DLD1 (cell line): ENCODE data around the gene KRT82.
"Not testable (repeated sequence)": the region's sequence is repeated elsewhere in the genome, so short reads cannot be mapped to it uniquely, and the experiment has no call there.

Experiments used
- in situ Hi-C: cut with HindIII; loops from 2 replicates; pipeline ENCODE4 v1.10.0; 2017; ENCODE audit warnings: low sequenced_read_pairs

KRT82 gene

DNA sequence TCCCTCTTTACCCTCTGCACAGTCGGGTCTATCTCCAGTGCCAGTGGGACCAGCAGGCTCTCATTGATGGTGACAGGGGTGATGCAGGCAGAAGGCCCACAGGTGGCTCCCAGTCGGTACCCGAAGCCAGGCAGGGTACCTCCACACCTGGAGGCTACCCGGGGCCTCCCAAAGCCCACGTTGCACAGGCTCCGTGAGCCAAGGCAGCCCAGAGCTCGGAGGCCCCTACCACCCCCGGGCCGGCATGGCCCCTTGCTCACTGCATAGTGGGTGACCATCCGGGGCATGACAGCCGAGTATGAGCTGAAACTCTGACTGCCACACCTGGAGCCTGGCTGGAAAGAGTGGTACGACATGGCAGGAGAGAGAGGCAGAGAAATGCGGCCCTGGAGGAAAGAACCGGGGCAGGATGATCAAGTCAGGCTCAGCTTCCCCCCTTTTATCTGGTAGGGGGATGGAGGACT is at the start of gene KRT82:
TSS of gene KRT82 (minus strand) at position 414 of the 464 bp plus-strand sequence. CDS start at position 356, 58 bp downstream.
- in situ Hi-C loops = no loop called here

DNA sequence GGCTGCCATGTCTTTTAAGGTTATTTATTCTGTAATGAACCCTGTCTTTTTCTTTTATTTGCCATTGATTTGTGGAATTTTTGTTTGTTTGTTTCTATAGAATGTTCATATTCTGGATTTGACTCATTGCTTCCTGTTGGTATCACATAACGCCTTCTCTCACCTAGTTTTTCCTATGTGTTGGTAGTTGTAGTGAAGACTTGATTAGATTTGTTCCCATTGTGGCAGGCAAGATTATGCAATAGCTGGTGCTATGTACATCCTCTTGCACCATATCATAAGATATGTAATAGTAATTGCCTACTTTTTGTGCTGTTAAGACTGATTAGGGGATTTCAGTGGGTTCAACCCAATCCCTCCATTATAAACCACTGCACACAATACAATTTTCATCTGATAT is 49.7 kb upstream of the KRT82 start:
- in situ Hi-C loops = no loop called here

DNA sequence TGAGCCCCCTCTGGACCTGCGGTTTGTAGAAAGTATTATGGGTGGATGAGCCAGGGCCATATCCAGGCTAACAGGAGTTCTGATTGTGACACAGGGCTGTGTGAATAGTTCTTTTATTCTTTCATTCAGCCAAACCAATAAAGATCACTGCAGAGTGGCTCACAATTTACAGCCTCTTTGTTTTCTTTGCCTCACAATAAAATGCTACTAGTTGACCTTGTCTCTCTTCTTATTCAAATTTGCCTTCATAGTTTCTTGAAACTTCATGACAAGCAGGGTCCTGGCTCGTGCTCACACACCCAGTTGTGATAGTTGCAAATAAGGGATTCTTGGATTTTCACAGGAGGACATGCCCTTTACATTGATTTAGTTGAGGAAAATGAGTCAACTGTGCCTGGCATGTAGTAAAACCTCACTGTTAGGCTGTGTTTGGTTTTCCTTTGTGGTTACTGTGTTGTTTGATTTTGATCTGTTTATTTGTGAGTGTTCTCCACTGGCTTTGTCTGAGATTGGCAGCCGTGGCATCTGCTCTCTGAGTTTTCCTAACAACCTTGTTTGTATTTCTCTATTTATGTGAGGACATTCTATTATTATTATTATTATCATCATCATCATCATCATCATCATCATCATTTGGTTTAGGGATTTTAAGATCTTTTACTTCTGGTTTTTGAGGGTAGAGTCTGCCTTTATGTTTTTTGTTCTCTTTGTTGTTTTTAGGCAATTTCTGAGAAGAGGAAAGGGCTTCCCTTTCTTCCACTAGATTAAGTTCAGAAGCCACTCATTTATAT is 48.5 kb upstream of the KRT82 start:
- in situ Hi-C loops = no loop called here

DNA sequence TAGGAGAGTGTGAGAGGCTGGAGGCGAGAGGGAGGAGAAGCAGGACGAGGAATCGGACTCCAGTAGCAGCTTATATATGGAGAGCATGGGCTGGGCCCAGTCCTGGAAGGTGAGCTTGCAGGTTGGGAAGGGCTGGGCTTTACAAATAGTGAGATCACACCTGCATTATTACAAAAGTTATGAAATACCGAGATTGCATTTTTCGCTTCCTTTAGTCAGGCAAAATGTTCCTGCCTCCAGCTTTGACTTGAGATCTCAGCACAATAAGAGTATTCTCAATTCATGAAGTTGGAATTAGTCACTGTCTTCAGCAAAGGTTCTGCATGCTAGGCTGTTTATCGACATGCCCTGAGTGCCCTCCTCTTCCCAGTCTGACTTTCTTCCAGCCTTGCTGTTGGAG is 46.0 kb upstream of the KRT82 start, which contains the start of gene KRT6B:
TSS of gene KRT6B (minus strand) at position 46 of the 400 bp plus-strand sequence. CDS start 68 bp downstream, outside the sequence.
- in situ Hi-C loops = no loop called here

DNA sequence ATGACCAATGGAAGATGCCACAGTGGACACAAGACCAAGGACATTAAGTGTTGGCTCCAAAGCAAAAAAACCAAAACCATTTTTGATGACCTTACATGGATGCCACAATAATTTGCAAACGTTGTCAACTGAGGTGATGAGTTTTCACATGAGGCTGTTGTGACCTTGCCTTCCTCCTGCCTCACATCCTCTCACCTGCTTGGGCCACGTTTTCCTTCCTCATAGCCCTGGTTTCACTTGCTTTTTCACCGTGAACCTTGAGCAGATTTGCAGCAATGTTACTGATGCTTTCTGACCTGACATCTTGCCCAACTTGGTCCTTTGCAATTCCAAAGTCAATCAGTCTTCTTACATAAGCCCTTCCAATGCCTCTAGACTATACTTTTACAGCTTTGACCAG is 42.1 kb upstream of the KRT82 start:
- in situ Hi-C loops = no loop called here

DNA sequence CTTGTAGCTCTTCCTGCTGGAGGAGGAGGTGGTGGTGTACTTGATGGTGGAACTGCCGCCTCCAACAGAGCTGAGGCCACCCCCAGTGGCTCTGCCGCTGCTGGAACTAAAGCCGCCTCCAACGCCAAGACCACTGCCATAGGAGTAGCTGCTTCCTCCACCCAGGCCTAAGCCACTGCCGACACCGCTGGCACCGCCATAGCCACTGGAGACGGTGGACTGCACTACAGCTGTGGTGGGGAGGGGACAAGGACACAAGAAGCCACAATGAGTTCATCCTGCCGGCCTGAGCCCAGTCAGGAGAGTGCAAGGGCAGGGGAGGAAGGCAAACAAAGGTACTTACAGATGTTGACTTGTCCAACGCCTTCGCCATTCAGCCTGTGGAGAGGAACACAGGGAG is 41.1 kb upstream of the KRT82 start:
- in situ Hi-C loops = not testable (repeated sequence)

DNA sequence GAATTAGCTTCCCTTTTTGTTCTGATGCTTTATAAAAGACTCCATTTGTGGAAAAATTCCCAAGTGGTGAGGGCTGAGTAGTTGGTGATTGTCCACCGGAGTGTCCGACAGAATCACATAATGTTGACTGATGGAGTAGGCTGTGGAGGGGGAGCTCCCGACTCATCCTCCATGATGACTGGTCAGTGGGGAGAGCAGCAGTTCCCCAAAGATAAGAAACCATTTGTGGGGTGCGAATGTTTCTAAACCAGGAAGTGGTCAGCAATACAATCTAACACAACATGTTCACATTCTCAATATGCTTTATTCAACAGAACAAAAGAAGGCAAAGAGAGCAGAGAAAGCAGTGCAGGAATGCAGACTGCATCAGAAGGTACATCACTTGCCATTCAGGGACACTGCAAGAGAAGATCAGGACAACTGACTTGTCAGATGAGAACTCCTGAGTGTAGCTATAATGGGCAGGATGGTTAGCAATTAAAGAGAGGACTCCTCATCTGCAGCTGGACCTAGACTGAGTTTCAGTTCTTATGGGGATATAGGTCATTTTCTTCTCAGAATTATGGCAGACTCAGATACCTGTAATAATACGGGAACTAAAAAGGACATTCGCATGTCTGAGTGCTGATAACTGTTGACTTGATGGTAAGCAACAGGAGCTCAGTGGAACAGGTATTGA is 40.4 kb upstream of the KRT82 start:
- in situ Hi-C loops = no loop called here

DNA sequence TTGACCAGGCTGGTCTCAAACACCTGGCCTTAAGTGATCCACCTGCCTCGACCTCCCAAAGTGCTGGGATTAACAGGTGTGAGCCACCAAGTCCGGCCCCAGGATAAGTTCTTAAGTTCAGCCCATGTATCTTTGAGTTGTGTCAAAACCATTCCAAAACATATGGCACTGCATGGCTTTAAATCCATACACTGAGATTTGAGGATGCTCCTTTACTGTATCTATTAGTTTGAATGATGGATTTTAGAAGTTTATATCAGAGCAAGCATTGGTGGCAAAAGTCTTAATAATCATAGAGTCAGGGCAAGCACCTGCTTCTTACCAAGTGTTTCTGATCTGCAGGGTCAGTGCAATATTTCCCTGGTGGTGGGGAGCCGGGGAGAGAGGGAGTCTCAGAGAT is 39.7 kb upstream of the KRT82 start:
- in situ Hi-C loops = no loop called here

DNA sequence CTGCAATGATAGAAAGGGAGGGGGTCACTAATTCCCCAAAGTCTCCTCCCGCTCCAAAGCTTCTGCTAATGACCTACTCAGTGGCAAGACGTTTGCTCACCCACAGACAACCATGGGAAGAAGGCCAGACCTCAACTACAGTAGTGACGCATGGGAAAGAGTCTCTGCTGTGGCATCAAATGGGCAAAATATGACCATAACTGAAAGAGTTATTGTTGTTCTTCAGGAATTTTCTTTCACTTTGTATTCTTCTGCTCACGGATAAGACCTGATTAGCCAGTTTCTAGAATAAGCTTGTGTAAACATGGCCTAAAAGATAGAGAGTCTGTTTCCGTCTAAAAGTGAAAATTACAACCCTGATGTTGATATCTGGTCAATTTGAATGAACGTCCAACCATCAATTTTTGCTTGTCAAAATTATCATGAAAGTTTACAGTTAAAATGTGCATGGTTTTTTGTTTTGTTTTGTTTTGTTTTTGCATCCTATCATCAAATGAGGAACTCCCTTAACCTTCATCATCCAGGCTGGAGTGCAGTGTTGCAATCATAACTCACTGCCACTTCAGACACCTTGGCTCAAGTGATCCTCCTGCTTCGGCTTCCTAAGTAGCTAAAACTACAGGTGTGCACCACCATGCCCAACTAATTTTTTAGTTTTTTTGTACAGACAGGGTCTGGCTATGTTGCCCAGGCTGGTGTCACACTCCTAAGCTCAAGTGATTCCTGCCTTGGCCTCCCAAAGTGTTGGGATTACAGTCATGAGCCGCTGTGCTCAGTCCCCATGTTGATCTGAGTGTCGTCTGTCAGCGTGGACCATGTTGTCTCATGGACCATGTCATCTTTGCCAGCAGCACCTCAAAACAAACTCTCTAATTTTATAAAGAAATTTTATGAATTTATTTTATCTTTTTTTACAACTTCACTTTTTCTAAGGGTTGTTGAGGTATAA is 38.8 kb upstream of the KRT82 start:
- in situ Hi-C loops = no loop called here

DNA sequence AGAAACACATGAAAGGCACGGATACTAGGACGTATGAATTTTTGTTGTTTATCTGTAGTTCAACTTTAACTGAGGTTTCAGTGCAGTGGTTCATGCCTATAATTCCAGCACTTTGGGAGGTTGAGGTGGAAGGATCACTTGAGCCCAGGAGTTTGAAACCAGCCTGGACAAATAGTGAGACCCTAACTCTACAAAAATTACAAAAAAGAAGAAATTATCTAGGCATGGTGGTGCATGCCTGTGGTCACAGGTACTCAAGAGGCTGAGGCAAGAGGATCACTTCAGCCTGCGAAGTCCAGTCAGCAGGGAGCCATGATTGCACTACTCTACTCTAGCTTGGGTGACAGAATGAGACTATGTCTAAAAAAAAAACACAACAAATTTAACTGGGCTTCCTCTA is 37.8 kb upstream of the KRT82 start:
- in situ Hi-C loops = no loop called here

DNA sequence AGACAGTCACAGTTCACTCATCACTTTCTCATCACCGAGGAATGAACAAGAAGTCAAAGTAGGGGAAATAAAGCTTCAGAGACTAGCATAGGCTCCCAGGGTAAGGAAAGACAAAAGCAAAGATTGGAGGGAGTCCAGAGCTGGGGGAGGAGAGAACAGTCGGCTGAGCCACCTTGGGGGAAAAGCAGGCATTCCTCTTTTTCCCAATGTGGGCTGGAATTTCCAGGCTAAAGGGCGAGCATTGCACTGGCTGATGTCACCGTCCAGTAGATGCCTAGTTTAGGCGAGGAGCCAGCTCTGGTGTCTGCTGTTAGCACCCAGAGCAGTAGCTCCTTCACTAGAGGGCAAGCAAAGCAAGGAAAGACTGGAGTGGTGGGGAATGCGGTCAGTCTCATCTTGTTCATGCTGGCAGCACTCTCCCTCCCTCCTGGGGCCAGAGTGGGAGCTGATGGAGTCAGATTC is 36.5 kb upstream of the KRT82 start:
- in situ Hi-C loops = no loop called here

DNA sequence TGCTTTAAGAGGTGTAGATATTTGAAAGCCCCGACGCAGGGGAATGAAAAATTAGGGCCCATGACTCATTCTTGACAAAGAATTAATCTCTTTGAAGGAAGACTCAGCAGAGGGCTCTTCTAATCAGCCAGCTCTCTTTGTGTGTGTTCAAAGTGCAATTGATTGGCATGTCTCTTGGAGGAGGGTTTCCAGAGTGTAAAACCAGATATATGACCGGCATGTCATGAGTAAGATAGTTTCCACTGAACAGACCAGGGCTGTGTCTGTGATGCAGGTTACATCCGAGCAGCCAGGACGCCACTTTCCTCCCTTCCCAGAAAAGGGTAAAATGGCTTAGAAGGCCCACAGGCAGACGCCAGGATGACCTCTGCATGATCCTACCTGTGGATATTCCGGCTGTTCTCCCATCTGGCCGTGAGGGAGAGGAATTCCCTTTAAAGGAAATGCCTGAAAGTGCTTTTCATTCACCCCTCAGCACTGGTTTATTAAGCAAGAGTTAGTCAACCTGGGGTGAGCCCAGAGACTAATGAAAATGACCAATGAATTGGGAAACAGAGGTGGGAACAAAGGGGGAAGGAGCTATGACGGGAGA is 35.3 kb upstream of the KRT82 start:
- in situ Hi-C loops = no loop called here

DNA sequence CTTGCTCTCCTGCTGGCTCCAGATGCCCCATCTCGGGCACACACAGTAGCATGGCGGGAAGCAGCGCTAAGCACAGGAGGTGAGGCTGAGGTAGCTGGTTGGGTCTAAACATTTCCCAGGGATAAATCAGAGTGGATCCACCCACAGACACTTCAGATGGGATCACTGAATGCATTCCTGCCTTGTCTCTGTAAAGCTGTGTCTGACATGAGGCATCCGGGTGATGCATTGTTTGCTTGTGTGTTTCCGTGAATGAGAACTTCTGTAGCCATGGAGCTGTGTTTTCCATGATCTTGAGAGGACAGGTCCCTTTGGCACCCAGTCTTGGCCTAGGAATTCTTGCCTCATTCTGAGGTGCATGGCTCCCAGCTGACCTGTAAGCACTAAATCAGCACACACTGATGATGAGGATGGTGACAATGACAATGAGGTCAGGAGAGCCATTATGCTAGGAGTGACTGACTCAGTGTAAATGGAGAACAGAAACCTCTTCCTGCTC is 34.7 kb upstream of the KRT82 start:
- in situ Hi-C loops = no loop called here

DNA sequence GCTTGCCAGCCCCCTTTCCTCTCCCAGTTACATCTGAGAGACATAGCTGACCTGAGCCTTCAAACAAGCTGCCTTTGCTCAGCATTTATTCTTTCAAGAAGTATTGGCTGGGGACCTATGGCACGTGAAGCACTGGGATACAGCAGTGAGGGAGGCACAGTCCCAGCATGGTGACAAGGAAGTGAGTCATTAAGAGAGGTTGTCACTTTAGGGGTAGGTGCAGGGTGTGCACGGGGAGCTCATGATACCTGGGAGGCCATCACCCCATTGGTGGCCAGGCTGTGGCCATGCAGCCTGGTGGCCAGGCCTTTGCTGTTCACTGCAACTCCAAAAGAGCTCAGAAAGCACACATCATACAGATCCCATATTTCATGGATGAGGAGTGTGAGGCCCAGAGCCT is 33.7 kb upstream of the KRT82 start:
- in situ Hi-C loops = no loop called here

DNA sequence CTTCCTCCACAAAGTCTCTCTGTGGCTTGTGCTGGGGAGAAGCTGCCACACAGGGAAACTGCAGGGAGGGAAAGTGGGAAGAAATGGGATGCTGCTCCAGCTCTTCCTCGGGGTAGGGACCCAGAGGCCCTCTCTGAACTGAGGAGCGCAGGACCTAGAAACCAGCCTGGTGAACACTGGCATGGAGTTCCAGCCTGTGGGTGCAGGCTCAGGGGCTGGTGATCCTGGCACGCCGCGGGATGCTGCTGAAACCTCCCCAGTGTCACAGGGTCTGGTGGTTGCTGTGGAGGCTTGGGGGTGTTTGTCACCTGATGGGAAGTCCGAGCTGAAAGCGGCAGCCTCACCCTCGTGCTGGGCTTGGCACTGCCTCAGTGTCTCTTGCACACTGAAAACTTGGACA is 33.3 kb upstream of the KRT82 start:
- in situ Hi-C loops = no loop called here

DNA sequence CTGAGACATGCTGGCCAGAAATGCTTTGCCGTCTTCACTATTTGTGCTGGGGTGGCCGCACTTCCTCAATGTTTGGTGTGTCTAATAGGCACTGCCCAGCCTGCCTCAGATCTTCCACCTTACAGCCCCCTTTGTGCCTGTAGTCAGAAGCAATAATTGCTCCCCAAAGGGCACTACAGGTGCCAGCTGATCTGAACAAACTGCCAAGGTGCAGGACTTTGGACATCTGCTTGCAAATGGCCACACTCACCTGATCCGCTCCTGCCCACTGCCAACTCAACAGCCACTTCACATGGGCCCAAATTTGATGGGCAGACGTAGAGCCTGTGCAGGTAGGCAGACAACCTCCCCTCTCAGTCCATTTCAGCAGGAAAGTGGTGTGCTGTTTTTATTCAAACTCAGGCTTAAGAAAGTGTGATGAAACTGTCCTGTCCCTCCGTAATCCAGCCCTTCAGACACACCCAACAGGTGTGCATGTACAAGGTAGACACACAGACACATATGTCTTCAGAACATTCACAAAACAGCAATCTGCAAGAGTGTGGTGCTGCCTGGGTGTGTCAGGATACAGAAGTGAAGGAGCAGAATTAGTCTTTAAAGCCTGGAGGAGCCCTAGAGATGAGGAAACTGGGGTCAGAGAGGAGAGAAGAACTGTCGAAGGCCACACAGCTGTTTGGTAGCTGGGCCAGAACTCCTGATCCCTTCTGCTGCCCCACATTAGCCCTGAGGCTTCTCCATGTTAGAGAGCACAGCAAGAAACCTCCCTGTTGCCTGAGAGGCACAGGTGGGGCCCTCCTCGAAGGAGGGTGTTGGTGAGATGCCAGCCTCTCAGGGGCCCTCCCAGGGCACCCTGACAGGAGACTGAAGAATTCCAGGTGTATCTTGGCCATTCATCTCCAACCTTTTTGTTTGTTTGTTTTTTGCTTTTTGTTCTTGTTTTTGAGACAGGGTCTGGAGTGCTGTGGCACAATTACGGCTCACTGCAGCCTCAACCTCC is 32.5 kb upstream of the KRT82 start:
- in situ Hi-C loops = no loop called here

DNA sequence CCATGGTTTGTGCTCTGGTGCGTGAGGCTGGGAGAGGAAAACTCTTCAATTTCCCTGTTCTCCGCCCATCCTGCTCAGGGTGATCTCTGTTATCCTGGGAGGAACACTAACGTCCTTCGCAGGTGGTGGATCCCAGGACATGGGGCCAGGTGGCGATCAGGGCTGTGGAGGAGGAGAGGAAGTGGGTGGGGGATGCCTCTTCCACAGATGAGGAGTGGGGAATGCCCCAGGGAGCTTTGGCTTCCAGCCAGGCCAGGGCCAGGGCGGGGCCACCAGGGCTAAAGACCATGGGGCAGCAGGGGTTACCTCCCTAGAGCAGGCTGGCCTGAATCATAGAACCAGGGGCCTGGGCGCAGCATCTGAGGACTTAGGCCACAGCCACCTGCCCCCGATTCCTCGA is 31.4 kb upstream of the KRT82 start:
- in situ Hi-C loops = no loop called here

DNA sequence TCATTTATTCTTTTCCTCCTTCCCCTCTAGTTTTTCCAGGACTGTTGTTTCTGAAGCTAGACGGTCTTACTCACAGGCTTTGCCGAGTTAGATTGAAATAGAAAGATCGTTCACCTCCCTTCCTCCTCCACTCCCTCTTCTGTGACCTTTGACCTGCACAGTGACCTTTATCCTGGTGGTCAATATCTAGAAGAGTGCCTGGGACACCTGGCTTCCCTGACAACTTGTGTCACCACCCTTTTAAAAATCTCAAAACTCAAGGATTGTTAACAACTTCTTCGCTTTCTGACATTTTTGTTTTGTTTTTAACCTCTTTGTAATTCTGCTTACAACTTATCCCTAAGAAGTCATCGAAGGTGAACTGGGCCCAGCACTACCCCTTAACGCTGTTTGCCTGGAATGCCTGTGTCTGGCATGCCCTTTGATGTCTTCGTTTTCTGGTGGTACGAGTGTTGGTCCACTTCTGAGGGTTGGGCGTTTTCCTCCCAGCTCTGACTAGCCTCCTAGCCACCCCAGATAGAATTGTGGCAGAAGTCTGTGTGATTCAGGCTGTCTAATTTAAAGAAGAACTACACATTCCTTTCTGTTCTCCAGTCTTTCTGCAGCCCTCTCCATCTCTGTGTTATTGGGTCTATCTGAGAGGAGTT is 30.8 kb upstream of the KRT82 start:
- in situ Hi-C loops = no loop called here
